IPS-20b (cell line): ENCODE results near the gene SOX1.

Experiments used
- H3K27ac ChIP-seq: one replicate; pipeline ENCODE4 v1.5.1; 2013; ENCODE audit warnings: low read length
- H3K27me3 ChIP-seq: 2 replicates; pipeline ENCODE4 v1.6.1; 2013; ENCODE audit warnings: mild to moderate bottlenecking, low read length, inconsistent platforms; ENCODE audit not compliant: insufficient read depth
- H3K36me3 ChIP-seq: 2 replicates; pipeline ENCODE4 v1.6.1; 2013; ENCODE audit warnings: low read depth, mild to moderate bottlenecking, inconsistent platforms, low read length, moderate library complexity; ENCODE audit not compliant: insufficient read depth
- H3K4me1 ChIP-seq: 2 replicates; pipeline ENCODE4 v1.6.1; 2013; ENCODE audit warnings: mild to moderate bottlenecking, control low read depth, inconsistent platforms, low read length, moderate library complexity; ENCODE audit not compliant: insufficient read depth
- H3K4me3 ChIP-seq: 2 replicates; pipeline ENCODE4 v1.5.1; 2013; ENCODE audit warnings: mild to moderate bottlenecking, low read length, inconsistent platforms
- H3K9ac ChIP-seq: 2 replicates; pipeline ENCODE4 v1.6.1; 2013; ENCODE audit warnings: low read depth, mild to moderate bottlenecking, inconsistent platforms, low read length, moderate library complexity
- H3K9me3 ChIP-seq: 2 replicates; pipeline ENCODE4 v1.6.1; 2013; ENCODE audit warnings: mild to moderate bottlenecking, low read depth, low read length, inconsistent platforms; ENCODE audit not compliant: insufficient read depth

The SOX1 gene

GRCh38 chr13:112067116-112067741 lies at the start of gene SOX1:
Gene SOX1 (plus strand): TSS chr13:112067149. CDS start chr13:112067659, 510 bp downstream.
- Histone ChIP-seq H3K27ac (no peak within 1 kb of the TSS), H3K4me3 (peak within 1 kb of the TSS; percentile 57; the same call in 1 of the 2 replicates), H3K27me3 (peaks cover 96% of the 10 kb centered on the region), H3K9me3 (no peaks in the 10 kb centered on the region; the same call in 1 of the 2 replicates), H3K4me1 (0 out of 2 replicates have a peak, but pooled peaks cover 5% of the 10 kb centered on the region), H3K9ac (peak within 1 kb of the TSS; percentile 32; the same call in 1 of the 2 replicates), H3K36me3 (no peaks in the 10 kb centered on the region)

GRCh38 chr13:112024577-112024976 lies 42.4 kb upstream of the SOX1 start:
- no peak overlapping the region for H3K27ac ChIP-seq
- no peaks in the 10 kb centered on the region for H3K4me1 ChIP-seq
- H3K9me3 ChIP-seq: no peaks in the 10 kb centered on the region; the same call in 1 of the 2 replicates
- H3K27me3 ChIP-seq: no peaks in the 10 kb centered on the region; the same call in 1 of the 2 replicates
- H3K36me3 ChIP-seq: no peaks in the 10 kb centered on the region
- H3K9ac ChIP-seq: no peak overlapping the region
- H3K4me3 ChIP-seq: no peak overlapping the region

DNA sequence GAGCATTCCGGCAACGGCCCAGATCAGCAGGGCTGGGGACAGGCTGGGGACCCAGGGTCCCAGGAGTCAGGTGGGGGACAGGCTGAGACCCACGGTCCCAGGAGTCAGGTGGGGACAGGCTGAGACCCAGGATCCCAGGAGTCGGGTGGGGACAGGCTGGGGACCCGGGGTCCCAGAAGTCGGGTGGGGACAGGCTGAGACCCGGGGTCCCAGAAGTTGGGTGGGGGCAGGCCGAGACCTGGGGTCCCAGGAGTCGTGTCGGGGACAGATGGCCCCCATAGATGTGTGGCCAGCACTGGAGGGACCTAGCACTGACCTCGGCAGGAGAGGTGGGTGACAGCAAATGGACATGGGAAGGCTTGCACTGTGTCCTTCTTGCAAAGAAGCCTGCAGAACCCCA lies 39.7 kb upstream of the SOX1 start:
- no peaks in the 10 kb centered on the region for H3K36me3 ChIP-seq
- no peaks in the 10 kb centered on the region; the same call in 1 of the 2 replicates for H3K27me3 ChIP-seq
- no peaks in the 10 kb centered on the region for H3K4me1 ChIP-seq
- no peaks in the 10 kb centered on the region; the same call in 1 of the 2 replicates for H3K9me3 ChIP-seq
- no peak overlapping the region for H3K9ac ChIP-seq
- H3K4me3 ChIP-seq: no peak overlapping the region
- no peak overlapping the region for H3K27ac ChIP-seq

- H3K27ac ChIP-seq: no peak overlapping the region
- no peaks in the 10 kb centered on the region for H3K9me3 ChIP-seq
- no peaks in the 10 kb centered on the region; the same call in 1 of the 2 replicates for H3K27me3 ChIP-seq
- no peaks in the 10 kb centered on the region for H3K4me1 ChIP-seq
- H3K36me3 ChIP-seq: no peaks in the 10 kb centered on the region
- H3K4me3 ChIP-seq: no peak overlapping the region
- no peak overlapping the region for H3K9ac ChIP-seq
These were observed 38.5 kb upstream of the SOX1 start for GRCh38 chr13:112028481-112028880.

GRCh38 chr13:112029143-112029542 lies 37.8 kb upstream of the SOX1 start:
- Histone ChIP-seq H3K27ac (no peak overlapping the region), H3K9me3 (no peaks in the 10 kb centered on the region), H3K4me1 (no peaks in the 10 kb centered on the region), H3K9ac (no peak overlapping the region), H3K36me3 (no peaks in the 10 kb centered on the region), H3K27me3 (no peaks in the 10 kb centered on the region; the same call in 1 of the 2 replicates), H3K4me3 (no peak overlapping the region)

DNA sequence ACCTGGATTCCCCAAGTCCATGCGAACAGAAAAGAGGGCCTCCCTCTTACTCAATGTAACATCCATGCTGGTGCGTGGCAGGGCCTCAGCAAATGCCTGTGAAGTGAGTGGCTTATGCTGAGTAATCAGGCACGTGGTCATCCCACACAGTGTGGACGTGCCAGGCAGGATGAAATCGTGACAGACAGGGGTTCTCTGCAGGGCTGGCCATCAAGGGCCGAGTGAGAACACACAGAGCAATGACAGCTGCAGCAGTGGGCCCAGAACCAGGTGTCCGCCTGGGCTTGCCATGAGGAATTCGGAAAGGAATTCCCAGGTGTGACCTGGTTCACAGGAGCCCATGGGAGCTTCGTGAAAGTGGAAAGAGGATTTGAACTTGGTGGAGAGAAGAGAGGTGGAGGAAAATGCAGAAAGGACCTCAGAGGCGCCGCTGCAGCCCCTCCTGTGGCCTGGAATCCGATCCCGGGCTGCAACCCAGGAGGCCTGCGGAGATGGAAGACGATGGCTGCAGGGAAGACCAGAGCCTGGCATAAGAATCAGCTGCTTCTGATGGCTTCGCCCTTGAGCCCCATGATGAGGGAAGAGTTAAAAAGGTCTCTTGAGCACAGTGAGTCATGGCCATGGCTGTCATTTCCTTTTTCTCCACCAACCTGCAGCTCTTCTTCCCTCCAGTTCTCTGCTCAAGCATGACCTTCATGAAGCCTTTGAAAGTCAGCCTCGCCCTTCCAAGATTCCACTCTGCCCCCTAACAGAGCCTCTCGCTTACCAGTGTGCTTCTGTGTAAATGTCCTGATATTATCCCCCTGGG lies 34.6 kb upstream of the SOX1 start:
- Histone ChIP-seq H3K4me3 (no peak overlapping the region), H3K4me1 (no peaks in the 10 kb centered on the region), H3K9me3 (no peaks in the 10 kb centered on the region), H3K27me3 (no peaks in the 10 kb centered on the region), H3K27ac (no peak overlapping the region), H3K36me3 (no peaks in the 10 kb centered on the region), H3K9ac (no peak overlapping the region)

DNA sequence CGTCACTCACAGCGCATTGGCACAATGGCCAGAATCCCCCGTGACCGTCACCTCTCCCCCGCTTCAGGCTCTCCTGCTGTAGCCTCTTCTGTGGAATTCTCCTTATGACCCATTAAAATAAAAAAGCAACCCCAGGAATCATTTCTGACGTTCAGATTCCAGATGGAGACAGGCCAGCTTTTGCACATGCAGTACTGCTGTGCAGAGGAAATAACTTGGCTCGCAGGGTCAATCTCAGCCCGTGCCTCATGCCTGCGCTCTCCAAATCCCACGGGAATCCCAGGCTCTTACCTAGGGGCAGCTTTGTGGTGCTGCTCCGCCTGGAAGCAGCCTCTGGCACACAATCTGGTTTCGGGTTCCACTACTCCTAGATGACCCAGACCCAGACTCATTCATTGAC lies 32.7 kb upstream of the SOX1 start:
- Histone ChIP-seq H3K4me3 (no peak overlapping the region), H3K27ac (no peak overlapping the region), H3K9ac (no peak overlapping the region), H3K4me1 (no peaks in the 10 kb centered on the region), H3K36me3 (no peaks in the 10 kb centered on the region), H3K27me3 (0 out of 2 replicates have a peak, but pooled peaks cover 1% of the 10 kb centered on the region), H3K9me3 (no peaks in the 10 kb centered on the region)

DNA sequence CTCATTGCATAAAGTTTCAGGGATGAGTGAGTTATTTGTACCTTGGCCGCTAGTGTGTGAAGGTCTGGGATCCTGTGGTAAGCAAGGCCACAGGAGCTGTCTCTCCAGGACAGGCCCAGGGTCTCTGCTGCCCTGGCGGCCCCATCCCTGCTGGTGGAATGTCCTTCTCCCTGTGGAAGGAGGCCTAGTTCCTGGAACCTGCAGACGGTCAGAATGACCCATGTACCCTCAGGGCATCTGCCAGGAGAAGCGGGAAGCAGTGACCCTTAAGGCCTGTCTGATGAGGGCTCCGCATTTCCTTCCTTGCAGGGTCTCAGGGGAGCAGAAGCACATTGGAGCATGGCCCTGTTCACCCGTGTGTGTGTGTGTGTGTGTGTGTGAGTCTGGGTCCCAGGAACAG lies 32.1 kb upstream of the SOX1 start:
- Histone ChIP-seq H3K4me1 (no peaks in the 10 kb centered on the region), H3K27ac (no peak overlapping the region), H3K27me3 (0 out of 2 replicates have a peak, but pooled peaks cover 7% of the 10 kb centered on the region), H3K9ac (no peak overlapping the region), H3K4me3 (no peak overlapping the region), H3K36me3 (no peaks in the 10 kb centered on the region), H3K9me3 (no peaks in the 10 kb centered on the region)

- peaks cover 35% of the 10 kb centered on the region; the same call in 1 of the 2 replicates for H3K27me3 ChIP-seq
These were observed 24.5 kb upstream of the SOX1 start for GRCh38 chr13:112042496-112042895.

DNA sequence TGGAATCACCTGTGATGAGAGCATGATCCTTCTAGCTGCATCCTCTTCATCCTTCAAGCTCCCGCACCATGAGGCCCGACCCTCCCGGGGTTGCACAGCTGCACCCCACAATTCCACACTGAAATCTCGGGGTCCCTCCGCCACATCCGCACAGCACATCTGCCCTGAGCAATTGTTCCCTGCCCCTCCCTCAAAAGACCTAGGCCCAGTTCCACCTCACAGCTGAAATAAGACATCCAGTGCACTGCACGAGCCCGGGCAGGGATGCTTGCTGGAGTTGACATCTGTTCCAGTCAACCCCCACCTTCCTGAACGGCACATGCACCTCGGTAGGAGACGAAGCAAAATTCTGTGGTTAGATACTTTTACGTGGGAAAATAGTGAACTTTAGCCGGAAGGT lies 14.7 kb upstream of the SOX1 start:
- H3K4me3 ChIP-seq: no peak overlapping the region
- H3K36me3 ChIP-seq: no peaks in the 10 kb centered on the region
- H3K9ac ChIP-seq: no peak overlapping the region
- no peaks in the 10 kb centered on the region for H3K4me1 ChIP-seq
- H3K27me3 ChIP-seq: peaks cover 96% of the 10 kb centered on the region
- no peak overlapping the region for H3K27ac ChIP-seq
- no peaks in the 10 kb centered on the region for H3K9me3 ChIP-seq

More at GRCh38 chr13:112042496-112042895, 24.5 kb upstream of the SOX1 start:
- H3K4me3 ChIP-seq: no peak overlapping the region
- H3K27ac ChIP-seq: no peak overlapping the region
- H3K9me3 ChIP-seq: no peaks in the 10 kb centered on the region; the same call in 1 of the 2 replicates
- H3K4me1 ChIP-seq: no peaks in the 10 kb centered on the region
- no peak overlapping the region for H3K9ac ChIP-seq
- H3K36me3 ChIP-seq: no peaks in the 10 kb centered on the region

DNA sequence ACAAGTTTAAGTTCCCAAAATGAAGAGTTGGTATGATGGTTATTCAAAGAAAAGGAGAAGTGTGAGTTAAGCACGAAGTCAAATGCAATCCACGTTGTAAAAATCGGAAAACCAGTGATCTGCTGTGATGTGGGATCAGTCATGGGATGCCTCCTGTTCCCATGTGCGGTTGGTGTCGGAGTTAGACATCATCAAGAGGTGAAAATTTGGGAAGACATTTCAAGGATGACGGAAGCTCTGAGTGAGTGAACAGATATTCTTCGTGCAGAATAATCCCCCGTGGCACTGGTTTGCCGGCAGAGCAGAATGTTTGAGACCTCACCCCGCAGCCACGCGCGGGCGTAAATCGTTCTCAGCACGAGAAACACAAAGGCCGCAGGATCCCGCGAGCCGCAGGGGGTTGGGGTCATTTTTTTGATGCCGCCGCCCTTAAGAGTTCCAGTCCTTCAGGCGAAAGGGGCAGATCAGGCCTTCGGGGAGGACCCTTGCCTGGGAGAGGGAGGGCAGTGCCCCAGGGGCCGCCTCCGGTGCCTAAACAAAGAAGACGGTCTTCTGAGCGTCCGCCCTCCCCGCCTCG lies 13.7 kb upstream of the SOX1 start:
- H3K9ac ChIP-seq: no peak overlapping the region
- peak overlapping the region; percentile 47; the same call in 1 of the 2 replicates for H3K4me3 ChIP-seq
- peaks cover 100% of the 10 kb centered on the region for H3K27me3 ChIP-seq
- H3K4me1 ChIP-seq: no peaks in the 10 kb centered on the region; the same call in 1 of the 2 replicates
- H3K9me3 ChIP-seq: no peaks in the 10 kb centered on the region
- H3K27ac ChIP-seq: no peak overlapping the region
- H3K36me3 ChIP-seq: no peaks in the 10 kb centered on the region
